Gastrocnemius medialis (tissue), 4 donors: ENCODE measurements around the gene STARD13.

ENCODE experiments used
- CTCF ChIP-seq, 5 experiments: fragments of 450-650 bp in 3 of 5; fragments of 200-600 bp in 2 of 5; sonication (generic) in 2 of 5; IDR thresholded peaks in 4 of 5; conservative IDR thresholded peaks in 1 of 5; 1 replicate in 4 of 5; 2 replicates in 1 of 5; pipeline ENCODE4 v1.5.1; 2016 to 2019; ENCODE audit warnings: antibody characterized with exemption in 5 of 5, mild to moderate bottlenecking in 3 of 5, moderate library complexity in 3 of 5
- POLR2A ChIP-seq, 2 donors: fragments of 450-650 bp; IDR thresholded peaks; one replicate each; pipeline ENCODE4 v1.6.1; 2017; ENCODE audit warnings: antibody characterized with exemption in 2 of 2, mild to moderate bottlenecking in 2 of 2, moderate library complexity in 2 of 2

- no peak for TF ChIP-seq CTCF (IDR thresholded peaks at IDR 0.05 in 4 of 5, conservative IDR thresholded peaks at IDR 0.05 in 1 of 5)
- TF ChIP-seq POLR2A (IDR thresholded peaks at IDR 0.05): no peak
Observed at GRCh38 chr13:33107361-33107760, 178.2 kb downstream of the STARD13 start.
